Tibial artery (tissue), 4 donors: ENCODE results near the gene SPSB4.

Source experiments
- DNase-seq, 2 donors: peaks; one replicate each; pipeline ENCODE4 v3.0.0-alpha.2; 2019
- H3K27ac ChIP-seq, 2 donors: fragments of 200-600 bp; sonication (generic) in 1 of 2; 1 replicate in 1 of 2; 2 replicates in 1 of 2; pipeline ENCODE4 v1.5.1; 2018 to 2019; ENCODE audit warnings: mild to moderate bottlenecking in 1 of 2
- H3K27me3 ChIP-seq, 2 donors: fragments of 200-600 bp; sonication (generic) in 1 of 2; one replicate each; pipeline versions ENCODE4 v1.5.1 to v1.6.0; 2016 to 2019
- H3K36me3 ChIP-seq, 3 donors: fragments of 200-600 bp; sonication (generic) in 2 of 3; one replicate each; pipeline ENCODE4 v1.5.1; 2016 to 2019; ENCODE audit warnings: mild to moderate bottlenecking in 2 of 3
- H3K4me1 ChIP-seq, 4 donors: fragments of 200-600 bp; sonication (generic) in 2 of 4; 1 replicate in 3 of 4; 2 replicates in 1 of 4; pipeline ENCODE4 v1.5.1; 2016 to 2019
- H3K4me3 ChIP-seq, 2 donors: fragments of 200-600 bp; sonication (generic) in 1 of 2; 1 replicate in 1 of 2; 2 replicates in 1 of 2; pipeline ENCODE4 v1.5.1; 2018 to 2019; ENCODE audit warnings: mild to moderate bottlenecking in 2 of 2
- H3K9me3 ChIP-seq, 3 donors: fragments of 200-600 bp; sonication (generic) in 1 of 3; one replicate each; pipeline ENCODE4 v1.5.1; 2016 to 2019
- CTCF ChIP-seq, 2 experiments: fragments of 200-600 bp in 1 of 2; fragments of 450-650 bp in 1 of 2; IDR thresholded peaks; one replicate each; pipeline ENCODE4 v1.5.1; 2017 to 2019; ENCODE audit warnings: antibody characterized with exemption in 2 of 2, mild to moderate bottlenecking in 1 of 2, moderate library complexity in 1 of 2
- intact Hi-C: fragments of 100-400 bp; cut with DNase I; formaldehyde crosslinking; loops from one replicate; pipeline ENCODE4 v1.15.0; 2023; ENCODE audit warnings: low total_unique reads

Gene SPSB4

DNA sequence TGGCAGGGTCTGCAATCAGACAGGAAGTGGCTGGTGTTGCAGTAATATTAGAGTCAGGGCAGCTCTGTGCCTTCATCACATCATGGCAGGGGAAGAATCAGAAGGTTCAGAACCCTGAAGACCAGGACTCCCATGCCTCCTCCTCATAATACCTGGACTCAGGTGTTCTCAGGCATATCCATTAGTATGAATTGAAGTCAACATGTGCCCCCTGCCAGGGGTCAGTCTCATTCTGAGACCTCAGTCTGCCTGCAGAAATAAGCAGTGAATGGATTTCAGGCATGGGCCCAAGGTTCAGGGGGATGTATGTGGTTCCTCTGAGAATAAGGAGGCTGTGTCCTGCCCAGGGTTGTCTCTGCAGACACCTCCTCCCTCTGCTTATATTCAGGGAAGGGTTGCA lies 74.2 kb downstream of the SPSB4 start:
- H3K27ac ChIP-seq, result no peak overlapping the region
- no peaks in the 10 kb centered on the region for H3K9me3 ChIP-seq
- peak in 1 of 2 donors; percentile 35 for DNase-seq
- H3K36me3 ChIP-seq, result no peaks in the 10 kb centered on the region
- intact Hi-C loops, result no loop called here
- no peaks in the 10 kb centered on the region for H3K27me3 ChIP-seq
- H3K4me3 ChIP-seq, result no peak overlapping the region
- H3K4me1 ChIP-seq, result peaks cover 0 to 12% (median 0%) of the 10 kb centered on the region in 4 donors
- TF ChIP-seq CTCF (IDR thresholded peaks at IDR 0.05), result no peak

DNA sequence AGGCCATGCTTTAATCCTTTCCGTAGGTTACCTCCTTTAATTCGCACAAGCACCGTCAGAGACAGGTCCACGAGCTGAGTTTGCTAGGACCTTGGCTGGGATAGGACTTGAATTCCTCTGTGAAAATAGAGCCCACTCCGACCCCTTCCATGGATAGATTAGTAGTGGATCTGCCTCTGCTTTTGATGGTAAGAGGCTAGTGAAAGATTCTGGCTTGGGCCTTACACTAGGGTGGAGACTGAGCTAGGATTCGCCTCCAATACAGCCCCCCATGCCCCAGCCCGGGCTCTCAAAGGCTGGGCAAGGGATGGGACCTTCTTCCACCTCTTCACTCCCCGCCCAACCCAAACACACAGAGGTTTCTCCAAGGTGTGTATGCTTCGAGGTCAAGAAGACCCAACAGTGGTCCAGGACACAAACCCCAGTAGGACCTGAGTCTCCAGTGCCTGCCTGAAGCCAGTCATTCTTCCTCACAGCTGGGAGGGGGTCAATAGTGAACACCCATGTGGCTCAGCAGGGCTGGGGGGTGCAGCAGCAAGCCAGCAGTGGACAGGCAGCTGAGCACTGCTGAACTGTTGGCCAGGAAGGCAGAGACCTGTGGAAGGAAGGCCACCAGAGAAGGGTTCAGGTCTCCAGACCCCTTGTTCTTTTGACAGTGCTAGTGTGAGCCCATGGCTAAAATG lies 75.7 kb downstream of the SPSB4 start:
- H3K36me3 ChIP-seq, result no peaks in the 10 kb centered on the region
- TF ChIP-seq CTCF (IDR thresholded peaks at IDR 0.05), result no peak

GRCh38 chr3:141127344-141128125 lies 76.4 kb downstream of the SPSB4 start:
- no peaks in the 10 kb centered on the region for H3K27me3 ChIP-seq
- no peak overlapping the region for H3K27ac ChIP-seq
- peak in 1 of 2 donors; percentile 55 for DNase-seq
- H3K4me3 ChIP-seq, result no peak overlapping the region
- peaks cover 0 to 12% (median 0%) of the 10 kb centered on the region in 4 donors for H3K4me1 ChIP-seq
- intact Hi-C loops, result no loop called here
- TF ChIP-seq CTCF (IDR thresholded peaks at IDR 0.05), result no peak
- no peaks in the 10 kb centered on the region for H3K36me3 ChIP-seq
- H3K9me3 ChIP-seq, result no peaks in the 10 kb centered on the region

More for the DNA sequence above, 75.7 kb downstream of the SPSB4 start:
- Histone ChIP-seq H3K4me3 (no peak overlapping the region), H3K4me1 (peaks cover 0 to 12% (median 0%) of the 10 kb centered on the region in 4 donors), H3K27ac (no peak overlapping the region), H3K9me3 (no peaks in the 10 kb centered on the region), H3K27me3 (no peaks in the 10 kb centered on the region)
- DNase-seq, result peak in 1 of 2 donors; percentile 37
- intact Hi-C loops, result no loop called here

DNA sequence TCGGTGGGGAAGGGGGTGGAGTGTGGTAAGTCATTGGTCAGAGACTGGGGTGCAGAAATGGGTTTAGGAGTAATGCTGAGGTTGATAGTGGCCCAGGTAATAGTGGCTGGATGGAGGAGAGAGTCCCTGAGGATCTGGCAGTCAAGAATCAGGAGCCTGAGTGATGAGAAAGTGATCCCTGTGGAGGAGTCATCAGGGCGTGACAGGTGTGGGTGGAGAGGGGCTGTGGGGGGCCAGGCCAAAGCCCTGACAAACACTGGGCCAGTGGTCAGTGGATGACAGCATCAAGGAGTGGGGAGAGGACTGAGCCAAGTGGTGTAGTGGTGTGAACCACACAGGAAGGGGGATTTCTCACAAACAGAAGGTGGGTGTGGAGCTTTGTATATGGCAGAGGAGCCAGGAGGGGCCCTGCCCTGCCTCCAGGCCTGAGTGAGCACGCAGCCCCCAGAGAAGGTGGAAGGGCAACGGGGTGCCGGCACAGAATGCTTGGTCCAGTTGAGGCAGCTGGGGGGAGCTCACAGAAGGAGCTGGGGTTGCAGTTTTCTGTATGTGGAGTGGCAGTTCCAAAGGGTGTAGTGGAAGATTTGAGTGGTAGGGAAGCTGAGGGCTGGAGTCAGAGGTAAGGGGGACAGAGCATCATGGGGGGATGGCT lies 77.1 kb downstream of the SPSB4 start:
- peak in 1 of 2 donors; percentile 39 for DNase-seq
- H3K27ac ChIP-seq, result no peak overlapping the region
- peaks cover 0 to 12% (median 0%) of the 10 kb centered on the region in 4 donors for H3K4me1 ChIP-seq
- intact Hi-C loops, result no loop called here
- H3K4me3 ChIP-seq, result no peak overlapping the region
- TF ChIP-seq CTCF (IDR thresholded peaks at IDR 0.05), result no peak
- H3K9me3 ChIP-seq, result no peaks in the 10 kb centered on the region
- no peaks in the 10 kb centered on the region for H3K27me3 ChIP-seq
- H3K36me3 ChIP-seq, result no peaks in the 10 kb centered on the region

DNA sequence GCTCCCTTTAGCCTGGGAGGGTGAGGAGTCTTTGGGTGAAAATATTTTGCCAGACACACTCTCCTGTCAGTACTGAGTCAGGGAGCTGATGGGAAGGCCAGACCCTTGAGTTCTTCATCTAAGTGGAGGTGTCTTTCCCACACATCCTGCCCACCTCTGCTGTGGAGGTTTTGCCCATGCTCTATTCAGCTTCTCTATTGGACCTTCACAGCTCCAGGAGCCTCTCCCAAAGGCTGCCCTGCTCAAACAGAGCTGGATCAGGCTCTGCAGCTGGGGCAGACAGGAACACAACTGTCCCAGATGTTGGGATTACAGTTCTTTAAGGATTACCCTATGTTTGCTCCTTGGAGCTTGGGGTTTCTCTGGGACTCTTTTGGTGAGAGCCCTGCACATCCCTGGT lies 77.9 kb downstream of the SPSB4 start:
- no peaks in the 10 kb centered on the region for H3K27me3 ChIP-seq
- no peak overlapping the region for H3K27ac ChIP-seq
- DNase-seq, result peak in 1 of 2 donors; percentile 29
- H3K4me1 ChIP-seq, result peaks cover 0 to 6% (median 0%) of the 10 kb centered on the region in 4 donors
- no peak for TF ChIP-seq CTCF (IDR thresholded peaks at IDR 0.05)
- intact Hi-C loops, result no loop called here
- H3K9me3 ChIP-seq, result no peaks in the 10 kb centered on the region
- no peak overlapping the region for H3K4me3 ChIP-seq
- no peaks in the 10 kb centered on the region for H3K36me3 ChIP-seq
